ENCODE measurements around the gene BET1L.
A peak's percentile ranks its signal among the peaks of the same experiment; 100 is the strongest.

The BET1L gene

GRCh38 chr11:236774-237767, 29.9 kb upstream of the BET1L start, which contains the start of gene PSMD13:
PSMD13 (plus strand) TSS chr11:236976; CDS start chr11:237050, 74 bp downstream.
- Histone ChIP-seq H3K36me3 (ENCODE audit: low read depth) (peaks cover 34% of the 10 kb centered on the region), H3K27ac (ENCODE audit: poor library complexity, severe bottlenecking) (peak within 1 kb of the TSS; percentile 77), H3K27me3 (ENCODE audit: insufficient read depth, poor library complexity, severe bottlenecking) (no peaks in the 10 kb centered on the region), H3K9me3 (ENCODE audit: severe bottlenecking) (no peaks in the 10 kb centered on the region), H3K4me3 (ENCODE audit: severe bottlenecking) (peak within 1 kb of the TSS; percentile 94), H3K4me1 (ENCODE audit: insufficient read depth, poor library complexity, severe bottlenecking) (peaks cover 11% of the 10 kb centered on the region)
- ATAC-seq (ENCODE audit: low read depth) (peak; percentile 90), DNase-seq (ENCODE audit: low spot score) (no peak)
- TF ChIP-seq CTCF (IDR thresholded peaks at IDR 0.05; ENCODE audit: poor library complexity, severe bottlenecking), result no peak

GRCh38 chr11:235997-236773, 29.0 kb upstream of the BET1L start, which contains the start of gene SIRT3:
SIRT3 (minus strand) TSS chr11:236342; CDS start chr11:236328, 14 bp downstream.
- no peak for TF ChIP-seq CTCF (IDR thresholded peaks at IDR 0.05; ENCODE audit: poor library complexity, severe bottlenecking)
- Histone ChIP-seq H3K4me1 (ENCODE audit: insufficient read depth, poor library complexity, severe bottlenecking) (peaks cover 11% of the 10 kb centered on the region), H3K27me3 (ENCODE audit: insufficient read depth, poor library complexity, severe bottlenecking) (no peaks in the 10 kb centered on the region), H3K4me3 (ENCODE audit: severe bottlenecking) (peak within 1 kb of the TSS; percentile 94), H3K9me3 (ENCODE audit: severe bottlenecking) (no peaks in the 10 kb centered on the region), H3K36me3 (ENCODE audit: low read depth) (peaks cover 28% of the 10 kb centered on the region), H3K27ac (ENCODE audit: poor library complexity, severe bottlenecking) (peak within 1 kb of the TSS; percentile 77)
- DNase-seq (ENCODE audit: low spot score), result peak; percentile 87
- peak; percentile 86 for ATAC-seq (ENCODE audit: low read depth)

GRCh38 chr11:235609-235996, 28.4 kb upstream of the BET1L start:
- Histone ChIP-seq H3K9me3 (ENCODE audit: severe bottlenecking) (no peaks in the 10 kb centered on the region), H3K36me3 (ENCODE audit: low read depth) (peaks cover 22% of the 10 kb centered on the region), H3K4me1 (ENCODE audit: insufficient read depth, poor library complexity, severe bottlenecking) (peaks cover 11% of the 10 kb centered on the region), H3K27me3 (ENCODE audit: insufficient read depth, poor library complexity, severe bottlenecking) (no peaks in the 10 kb centered on the region), H3K4me3 (ENCODE audit: severe bottlenecking) (peak overlapping the region; percentile 94), H3K27ac (ENCODE audit: poor library complexity, severe bottlenecking) (peak overlapping the region; percentile 77)
- TF ChIP-seq CTCF (IDR thresholded peaks at IDR 0.05; ENCODE audit: poor library complexity, severe bottlenecking), result no peak
- DNase-seq (ENCODE audit: low spot score), result no peak
- peak; percentile 13; the same call in 2 of the 3 replicates for ATAC-seq (ENCODE audit: low read depth)

- peak overlapping the region; percentile 77 for H3K27ac ChIP-seq (ENCODE audit: poor library complexity, severe bottlenecking)
Measured at GRCh38 chr11:235180-235579, 28.0 kb upstream of the BET1L start.

More at GRCh38 chr11:235180-235579, 28.0 kb upstream of the BET1L start:
- H3K4me3 ChIP-seq (ENCODE audit: severe bottlenecking), result peak overlapping the region; percentile 94
- no peaks in the 10 kb centered on the region for H3K9me3 ChIP-seq (ENCODE audit: severe bottlenecking)
- H3K27me3 ChIP-seq (ENCODE audit: insufficient read depth, poor library complexity, severe bottlenecking), result no peaks in the 10 kb centered on the region
- DNase-seq (ENCODE audit: low spot score), result no peak
- peaks cover 18% of the 10 kb centered on the region for H3K36me3 ChIP-seq (ENCODE audit: low read depth)
- peaks cover 11% of the 10 kb centered on the region for H3K4me1 ChIP-seq (ENCODE audit: insufficient read depth, poor library complexity, severe bottlenecking)
- no peak for TF ChIP-seq CTCF (IDR thresholded peaks at IDR 0.05; ENCODE audit: poor library complexity, severe bottlenecking)
- no peak for ATAC-seq (ENCODE audit: low read depth)
